HG03196 (cell line): ENCODE data around the gene NMUR2.

Experiments
- ATAC-seq: cut with Tn5 transposase; IDR thresholded peaks from one replicate; pipeline ENCODE4 v1.9.1; 2021; ENCODE audit not compliant: unreplicated experiment

Gene NMUR2

DNA sequence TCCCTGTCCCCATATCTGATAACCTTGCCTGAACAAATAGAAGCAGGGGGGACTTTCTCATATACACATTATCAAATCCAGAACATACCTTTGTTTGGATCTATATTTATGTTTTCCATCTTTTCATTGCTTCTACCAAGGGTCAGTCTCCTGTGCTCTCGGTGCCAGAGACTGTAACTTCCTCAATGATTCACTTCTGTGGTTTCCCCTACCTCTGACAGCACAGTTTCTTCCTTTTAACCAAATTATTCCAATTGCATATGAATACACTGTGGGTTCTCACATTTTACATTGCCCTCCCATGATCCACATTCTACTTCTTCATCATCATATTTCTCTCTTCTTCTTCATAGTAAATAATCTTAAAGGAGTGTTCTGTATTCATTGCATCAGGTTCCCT, 32.2 kb downstream of the NMUR2 start:
- no peak for ATAC-seq

DNA sequence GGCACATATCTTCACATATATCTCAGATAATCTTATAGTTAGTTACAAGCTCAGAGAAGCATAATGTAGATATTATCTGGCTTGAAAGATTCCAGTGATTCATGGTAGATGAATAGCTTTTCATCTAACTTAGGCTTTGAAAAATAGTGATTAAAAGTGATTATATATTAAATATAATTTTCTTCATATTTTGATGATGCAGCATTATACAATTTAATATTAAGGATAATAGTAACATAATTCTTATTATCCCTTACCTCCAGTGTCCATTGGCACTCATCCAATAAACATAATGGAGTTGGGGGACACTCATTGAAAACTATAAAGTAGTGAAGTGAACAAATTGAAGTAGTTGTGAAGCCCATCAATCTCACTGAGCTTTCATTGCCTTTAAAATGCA, 35.8 kb downstream of the NMUR2 start:
- no peak for ATAC-seq

DNA sequence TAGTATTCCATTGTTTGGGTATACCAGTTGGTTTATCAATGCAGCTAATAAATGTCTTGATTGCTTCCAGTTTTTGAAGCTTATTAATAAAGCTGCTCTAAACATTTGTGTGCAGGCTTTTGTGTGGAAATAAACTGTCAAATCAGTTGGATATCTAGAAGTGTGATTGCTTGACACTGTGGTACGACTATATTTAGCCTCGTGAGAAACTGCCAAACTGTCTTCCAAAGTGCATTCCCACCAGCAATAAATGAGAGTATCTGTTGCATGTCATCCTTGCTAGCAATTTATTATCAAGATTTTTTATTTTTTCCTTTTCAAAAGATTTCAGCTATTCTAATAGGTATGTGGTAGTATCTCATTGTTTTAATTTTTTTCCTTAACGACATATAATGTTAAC, 37.5 kb downstream of the NMUR2 start:
- ATAC-seq = no peak

DNA sequence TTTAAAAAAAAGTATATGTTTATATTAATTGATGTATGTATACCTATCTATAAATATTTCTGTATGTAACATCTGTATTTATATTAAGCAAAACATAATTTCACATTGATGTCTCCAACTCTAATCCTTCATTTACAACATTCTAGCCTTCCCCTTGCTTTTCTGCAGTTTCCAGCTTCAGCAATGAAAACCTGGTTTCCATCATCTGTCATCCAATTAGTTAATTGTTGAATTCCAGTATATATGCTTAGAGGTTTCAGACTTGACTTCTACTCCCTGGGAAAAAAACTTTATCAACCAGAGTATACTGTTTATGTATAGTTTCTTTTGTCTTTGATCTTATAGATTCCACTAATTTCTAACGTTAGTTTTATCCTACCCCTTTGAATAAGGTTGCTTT, 38.4 kb downstream of the NMUR2 start:
- no peak for ATAC-seq

DNA sequence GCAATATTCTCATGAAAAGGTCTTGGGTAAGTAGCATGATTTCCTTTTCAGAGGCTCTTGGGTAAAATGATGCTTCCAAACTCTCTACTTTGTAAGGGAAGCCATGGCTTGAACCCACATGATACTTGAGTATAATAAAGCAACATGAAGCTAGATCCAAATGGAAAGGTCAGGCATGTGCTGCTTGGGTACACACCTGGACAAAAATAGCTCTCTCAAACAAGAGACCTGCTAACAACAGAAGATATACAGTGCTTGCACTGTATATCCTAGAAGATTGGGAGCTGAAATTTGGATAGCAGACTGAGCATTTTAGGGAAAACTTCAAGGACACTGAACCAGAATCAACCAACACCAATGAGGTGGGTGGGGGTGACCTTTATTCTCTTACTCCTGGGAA, 40.2 kb downstream of the NMUR2 start:
- ATAC-seq = no peak

DNA sequence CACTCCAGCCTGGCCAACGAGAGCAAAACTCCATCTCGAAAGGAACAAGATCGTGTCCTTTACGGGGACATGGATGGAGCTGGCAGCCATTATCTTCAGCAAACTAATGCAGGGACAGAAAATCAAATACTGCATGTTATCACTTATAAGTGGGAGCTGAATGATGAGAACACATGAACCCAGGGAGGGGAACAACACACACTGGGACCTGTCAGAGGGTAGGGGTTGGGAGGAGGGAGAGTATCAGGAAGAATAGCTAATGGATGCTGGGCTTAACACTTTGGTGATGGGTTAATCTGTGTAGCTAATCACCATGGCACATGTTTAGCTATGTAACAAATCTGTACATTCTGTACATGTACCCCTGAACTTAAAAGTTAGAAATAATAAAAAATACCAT, 40.9 kb downstream of the NMUR2 start:
- ATAC-seq = no peak

DNA sequence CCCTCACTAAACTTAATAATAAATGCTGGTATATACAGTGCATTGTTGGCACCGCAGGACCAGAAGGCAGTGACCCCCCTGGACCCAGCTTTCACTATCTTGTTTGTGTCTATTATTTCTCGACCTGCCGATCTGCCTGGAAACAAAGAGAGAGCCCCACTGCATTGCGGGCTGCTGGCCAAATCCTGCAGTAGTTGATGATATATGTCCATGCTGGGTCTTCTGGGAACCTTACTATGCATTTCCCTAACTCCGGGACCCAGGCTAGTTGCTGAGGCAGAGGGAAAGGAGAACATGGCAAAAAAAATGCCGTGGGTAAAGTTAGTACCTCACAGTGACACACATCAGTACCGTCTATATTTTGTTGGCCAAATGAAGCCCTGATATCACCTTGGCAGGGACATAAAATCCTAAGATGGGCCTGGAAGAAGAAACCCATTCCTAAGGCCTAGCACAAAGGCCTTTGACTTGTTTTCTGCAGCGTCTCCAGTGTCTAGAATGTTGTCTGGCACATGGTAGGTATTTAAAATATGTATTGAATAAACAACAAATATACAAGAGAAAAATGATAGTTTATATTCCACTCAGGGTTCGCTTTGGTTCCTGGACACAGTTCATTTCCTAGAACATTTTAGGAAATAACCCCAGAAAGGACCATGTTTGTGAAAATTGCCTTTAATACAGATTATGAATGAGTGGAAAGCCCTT, 46.1 kb downstream of the NMUR2 start:
- no peak for ATAC-seq

DNA sequence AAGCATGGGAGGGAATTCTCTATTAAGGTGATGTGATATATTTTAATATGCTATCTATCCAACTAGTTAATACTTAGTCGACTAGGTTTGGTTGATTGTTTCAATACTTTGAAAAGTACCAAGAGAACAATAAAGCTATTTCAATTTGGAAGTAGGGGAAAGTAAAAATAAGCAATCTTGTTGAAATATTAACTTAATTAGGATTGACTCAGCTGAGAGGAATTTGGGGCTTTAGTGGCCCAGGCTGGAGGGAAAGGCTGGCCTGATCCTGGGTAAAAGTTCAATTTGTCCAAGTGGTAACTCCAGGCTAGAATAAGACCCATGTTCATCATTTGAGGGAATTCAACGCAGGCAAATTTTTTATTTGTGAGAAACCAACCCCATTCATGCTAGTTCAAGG, 48.6 kb downstream of the NMUR2 start:
- ATAC-seq = no peak

DNA sequence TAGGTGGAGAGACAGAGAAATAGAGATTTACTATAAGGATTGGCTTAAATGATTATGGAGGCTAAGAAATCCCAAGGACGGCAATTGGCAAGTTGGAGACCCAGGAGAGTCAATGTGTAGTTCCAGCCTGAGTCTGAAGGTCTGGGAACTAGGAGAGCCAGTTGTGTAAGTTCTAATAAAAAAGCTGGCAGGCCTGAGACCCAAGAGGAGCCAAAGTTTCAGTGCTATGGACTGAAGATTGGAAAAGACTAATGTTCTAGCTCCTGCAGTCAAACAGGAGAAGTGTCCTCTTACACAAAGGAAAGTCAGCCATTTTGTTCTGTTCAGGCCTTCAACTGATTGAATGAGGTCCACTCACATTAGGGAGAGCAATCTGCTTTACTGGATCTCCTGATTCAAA, 50.0 kb downstream of the NMUR2 start:
- no peak for ATAC-seq

DNA sequence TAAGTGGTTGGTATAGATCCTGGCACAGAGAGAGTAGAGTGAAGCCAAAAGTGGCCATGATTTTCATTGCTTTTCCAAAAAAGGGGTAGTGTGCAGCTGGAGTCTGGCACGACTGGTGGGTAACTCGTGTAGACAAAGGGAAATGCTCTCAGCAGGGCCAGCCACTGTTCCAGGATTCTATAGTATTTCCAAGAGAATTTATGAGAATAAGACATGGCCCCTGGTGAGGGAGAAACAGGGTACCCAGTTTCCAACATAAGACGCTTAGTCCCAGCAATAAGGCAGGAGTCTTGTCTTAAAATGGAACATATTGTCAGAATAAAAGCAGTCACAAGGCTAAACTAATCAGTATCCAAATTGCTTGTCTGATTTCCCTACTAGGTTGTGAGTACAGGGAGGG, 52.1 kb downstream of the NMUR2 start:
- ATAC-seq = no peak

DNA sequence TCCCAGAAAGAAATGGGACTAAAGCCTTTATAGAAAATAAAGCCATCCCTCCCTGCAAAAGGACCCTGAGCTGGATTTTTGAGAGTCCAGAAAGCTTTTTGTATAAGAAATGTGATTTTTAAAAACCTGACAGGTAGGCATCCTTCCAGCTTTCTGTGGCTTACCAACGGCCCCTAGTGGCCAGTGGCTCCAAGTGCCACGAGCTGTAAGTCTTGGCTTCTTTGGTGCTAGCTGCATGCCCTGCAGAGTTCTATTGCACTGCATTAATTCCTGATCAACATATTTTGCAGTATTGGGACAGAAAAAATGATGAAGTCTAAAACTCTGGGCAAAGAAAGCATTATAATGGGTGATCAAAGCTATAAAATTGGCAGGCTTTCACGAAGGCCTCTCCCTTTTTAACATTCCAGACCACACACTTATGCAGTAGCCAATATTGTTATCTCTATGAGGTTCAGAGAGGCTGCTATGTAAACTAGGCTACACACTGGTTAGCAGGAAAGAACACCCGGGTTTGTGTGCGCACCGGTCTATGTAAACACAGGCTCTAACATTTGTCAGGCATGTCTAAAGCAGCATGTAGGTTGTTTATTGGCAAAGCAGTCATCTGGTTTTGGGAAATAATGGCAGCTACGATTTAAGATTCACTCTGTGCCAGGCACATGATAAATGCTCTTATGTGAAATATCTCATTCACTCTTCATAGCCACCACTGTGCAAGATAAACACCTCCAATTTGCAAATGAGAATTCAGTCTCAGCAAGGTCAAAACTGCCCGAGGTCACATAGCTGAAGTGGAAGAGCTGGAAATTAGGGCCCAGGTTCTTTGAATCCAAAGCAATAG, 55.2 kb downstream of the NMUR2 start:
- no peak for ATAC-seq
